Measurements from ENCODE around the gene NOL6. TPM values are rescaled to one million over a fixed set of nuclear protein-coding genes. Genes with fewer than 3 reads are reported as not detected.
A peak's percentile ranks its signal among the peaks of the same experiment; 100 is the strongest.

NOL6 gene
- total RNA-seq, 4 donors from 2014 or later = 13.0 to 32.3 (median 27.0) TPM

DNA sequence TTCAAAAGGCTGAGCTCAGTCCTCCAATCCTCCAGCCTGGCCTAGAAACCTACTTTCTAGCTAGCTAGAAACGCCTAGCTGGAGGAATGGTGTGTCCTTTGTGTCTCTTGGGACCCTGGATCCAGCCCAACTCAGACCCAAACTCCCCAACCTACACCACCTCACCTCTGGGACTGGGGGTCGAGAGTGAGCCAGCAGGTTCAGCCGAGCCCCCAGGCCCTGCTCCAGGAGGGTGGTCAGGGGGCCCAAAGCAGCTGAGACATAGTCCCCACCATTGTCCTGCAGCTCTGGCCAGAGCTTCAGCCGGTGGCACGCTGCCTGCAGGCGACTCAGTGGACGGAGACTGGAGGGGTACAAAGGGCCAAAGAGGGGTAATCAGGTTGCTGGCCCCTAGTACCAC lies 6.2 kb downstream of the NOL6 start:
- H3K4me3 ChIP-seq (replicated peaks in 1 of 3) = no peak overlapping the region
- H3K36me3 ChIP-seq = peaks cover 89 to 91% of the 10 kb centered on the region in 2 donors
- TF ChIP-seq, protein P1, sequence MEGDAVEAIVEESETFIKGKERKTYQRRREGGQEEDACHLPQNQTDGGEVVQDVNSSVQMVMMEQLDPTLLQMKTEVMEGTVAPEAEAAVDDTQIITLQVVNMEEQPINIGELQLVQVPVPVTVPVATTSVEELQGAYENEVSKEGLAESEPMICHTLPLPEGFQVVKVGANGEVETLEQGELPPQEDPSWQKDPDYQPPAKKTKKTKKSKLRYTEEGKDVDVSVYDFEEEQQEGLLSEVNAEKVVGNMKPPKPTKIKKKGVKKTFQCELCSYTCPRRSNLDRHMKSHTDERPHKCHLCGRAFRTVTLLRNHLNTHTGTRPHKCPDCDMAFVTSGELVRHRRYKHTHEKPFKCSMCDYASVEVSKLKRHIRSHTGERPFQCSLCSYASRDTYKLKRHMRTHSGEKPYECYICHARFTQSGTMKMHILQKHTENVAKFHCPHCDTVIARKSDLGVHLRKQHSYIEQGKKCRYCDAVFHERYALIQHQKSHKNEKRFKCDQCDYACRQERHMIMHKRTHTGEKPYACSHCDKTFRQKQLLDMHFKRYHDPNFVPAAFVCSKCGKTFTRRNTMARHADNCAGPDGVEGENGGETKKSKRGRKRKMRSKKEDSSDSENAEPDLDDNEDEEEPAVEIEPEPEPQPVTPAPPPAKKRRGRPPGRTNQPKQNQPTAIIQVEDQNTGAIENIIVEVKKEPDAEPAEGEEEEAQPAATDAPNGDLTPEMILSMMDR (IDR thresholded peaks at IDR 0.05) = no peak
- intact Hi-C loops (cut with DNase I) = loop anchor here (5.0 to 10.0 kb wide), 2 partner anchors 95 to 183 kb away; no protein-coding TSS in a partner anchor
- H3K9me3 ChIP-seq = no peaks in the 10 kb centered on the region
- DNase-seq = no peak
- H3K4me1 ChIP-seq = peaks cover 1 to 6% of the 10 kb centered on the region in 2 donors
- no peak overlapping the region for H3K27ac ChIP-seq
- WGBS, 2 donors = 100% methylated on average over 2 to 5 of the region's 7 CpGs
- H3K27me3 ChIP-seq = no peaks in the 10 kb centered on the region

DNA sequence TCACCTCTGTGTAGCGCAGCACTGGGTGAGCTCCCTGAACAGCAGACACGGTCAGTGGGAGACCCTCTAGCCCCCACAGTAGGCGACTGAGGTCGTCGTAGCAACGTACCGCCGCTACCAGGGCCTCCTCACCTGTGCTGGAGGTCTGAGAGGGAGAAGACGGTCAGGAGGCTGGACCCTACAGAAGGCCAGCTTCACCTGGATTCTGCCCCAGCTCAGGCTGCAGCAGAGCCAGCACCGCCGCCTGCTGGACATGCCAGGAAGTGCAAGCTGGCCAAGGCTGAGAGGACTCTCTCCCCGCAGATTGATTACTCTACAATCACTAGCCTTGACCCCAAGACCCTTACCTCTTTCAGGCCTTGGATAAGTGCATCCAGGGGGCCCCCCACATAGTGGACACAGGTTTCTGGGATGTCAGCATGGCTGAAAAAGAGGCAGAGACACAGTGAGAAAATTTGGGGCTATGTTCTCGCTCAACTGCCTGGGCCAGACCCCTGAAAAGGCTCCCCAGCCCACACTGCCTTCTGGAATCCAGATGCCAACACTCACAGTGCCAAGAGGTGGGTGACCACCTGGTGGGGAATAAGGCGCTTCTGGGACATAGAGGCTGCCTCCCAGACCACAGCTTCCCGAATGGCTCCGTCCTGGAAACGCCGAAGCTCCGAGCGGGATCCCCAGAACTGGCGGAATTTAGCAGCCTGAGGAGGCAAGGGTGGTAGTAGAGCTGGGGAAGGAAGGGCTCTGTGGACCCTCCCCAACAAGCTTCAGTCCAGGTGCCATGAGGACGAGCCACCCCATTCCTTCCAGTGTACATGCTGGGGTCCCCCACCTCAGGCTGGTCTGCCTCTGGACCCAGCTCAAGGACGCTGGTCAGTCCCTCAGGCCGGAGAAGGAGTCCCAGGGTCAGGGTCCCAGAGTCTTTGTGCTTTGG lies 6.9 kb downstream of the NOL6 start:
- H3K4me3 ChIP-seq (replicated peaks in 1 of 3) = no peak overlapping the region
- H3K27ac ChIP-seq = no peak overlapping the region
- intact Hi-C loops (cut with DNase I) = loop anchor here (5.0 to 10.0 kb wide), 2 partner anchors 95 to 182 kb away; no protein-coding TSS in a partner anchor
- no peaks in the 10 kb centered on the region for H3K27me3 ChIP-seq
- no peak for TF ChIP-seq POLR2A (IDR thresholded peaks at IDR 0.05)
- TF ChIP-seq, protein P1 (IDR thresholded peaks at IDR 0.05) = peak; percentile 79 to 95 (median 82)
- H3K36me3 ChIP-seq = peaks cover 93% of the 10 kb centered on the region in 2 donors
- peak; percentile 59 to 60 for DNase-seq
- H3K4me1 ChIP-seq = no peaks in the 10 kb centered on the region
- no peaks in the 10 kb centered on the region for H3K9me3 ChIP-seq
- 77 to 80% methylated on average over 13 to 22 of the region's 24 CpGs for whole genome bisulfite sequencing, 2 donors

DNA sequence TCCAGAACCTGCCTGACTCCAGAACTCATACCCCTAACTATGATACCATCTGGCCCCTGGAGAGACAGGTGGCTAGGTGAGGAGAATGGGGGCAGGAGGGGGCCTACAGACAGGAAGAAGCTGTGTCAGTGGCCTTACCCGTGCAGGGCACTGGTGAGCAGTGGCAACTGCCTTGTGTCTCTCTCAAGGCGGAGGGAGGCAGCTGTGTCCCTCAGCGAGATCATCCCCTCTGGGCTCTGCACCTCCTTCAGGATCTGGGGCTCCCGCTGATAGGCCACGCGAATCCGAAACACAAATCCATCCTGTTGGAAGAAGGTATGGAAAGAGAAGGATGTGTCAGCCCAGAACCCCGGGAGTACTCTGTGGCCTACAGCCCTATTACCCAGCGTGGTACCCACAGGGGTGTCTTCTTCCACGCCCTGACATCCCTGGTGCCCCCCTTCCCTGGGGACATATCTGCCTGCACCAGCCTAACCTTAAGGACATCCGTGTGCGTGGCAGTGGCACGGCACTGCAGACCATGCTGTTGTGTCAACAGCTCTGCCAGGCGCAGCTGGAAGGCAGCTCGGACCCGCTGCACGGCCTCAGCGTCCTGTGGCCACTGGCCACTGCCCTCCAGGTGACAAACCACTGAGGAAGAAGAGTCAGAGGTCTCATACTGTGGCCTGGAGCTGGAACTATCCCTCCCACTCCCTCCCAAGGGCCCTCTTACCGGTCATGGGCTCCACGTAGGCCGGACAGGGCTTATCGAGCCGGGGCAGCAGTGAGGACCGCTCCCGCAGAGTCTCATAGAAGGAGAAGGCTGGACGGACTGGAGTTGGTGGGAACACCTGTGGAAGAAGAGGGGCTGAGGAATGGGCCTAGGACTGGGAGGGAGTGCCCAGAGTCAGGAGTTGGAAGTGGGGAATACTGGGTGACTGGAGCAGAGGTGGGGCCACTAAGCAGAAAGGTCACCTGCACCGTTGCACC lies 7.8 kb downstream of the NOL6 start:
- Histone ChIP-seq H3K4me3 (replicated peaks in 1 of 3) (no peak overlapping the region), H3K9me3 (no peaks in the 10 kb centered on the region), H3K27me3 (no peaks in the 10 kb centered on the region), H3K36me3 (peaks cover 85 to 91% of the 10 kb centered on the region in 2 donors), H3K27ac (no peak overlapping the region), H3K4me1 (no peaks in the 10 kb centered on the region)
- intact Hi-C loops (cut with DNase I) = loop anchor here (5.0 to 10.0 kb wide), 2 partner anchors 94 to 181 kb away; no protein-coding TSS in a partner anchor
- no peak for TF ChIP-seq POLR2A (IDR thresholded peaks at IDR 0.05)
- TF ChIP-seq, protein P1 (IDR thresholded peaks at IDR 0.05) = no peak
- 92 to 96% methylated on average over 14 to 27 of the region's 27 CpGs for WGBS, 2 donors
- DNase-seq = no peak

DNA sequence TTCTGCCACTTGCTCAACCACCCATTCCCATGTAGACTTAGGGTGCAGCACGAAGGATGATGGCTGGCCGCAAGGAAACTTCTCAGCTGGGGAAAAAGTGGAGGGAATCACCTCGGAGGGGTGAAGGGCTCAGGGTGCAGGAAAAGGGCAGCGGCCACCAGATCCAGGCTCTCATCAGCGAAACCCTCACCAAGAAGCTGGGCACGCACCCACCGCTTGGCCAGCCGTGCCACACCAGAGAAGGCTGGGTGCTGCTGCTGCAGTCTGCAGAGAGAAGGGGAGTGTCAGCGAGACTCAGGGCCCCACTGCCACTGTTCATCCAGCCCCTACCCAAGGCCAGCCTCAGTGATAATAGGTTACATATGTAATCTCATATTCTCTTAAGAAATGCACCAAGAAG lies 8.6 kb downstream of the NOL6 start:
- peaks cover 80 to 83% of the 10 kb centered on the region in 2 donors for H3K36me3 ChIP-seq
- H3K27me3 ChIP-seq = no peaks in the 10 kb centered on the region
- DNase-seq = no peak
- intact Hi-C loops (cut with DNase I) = loop anchor here (5.0 to 10.0 kb wide), 2 partner anchors 93 to 180 kb away; no protein-coding TSS in a partner anchor
- H3K27ac ChIP-seq = no peak overlapping the region
- H3K4me3 ChIP-seq (replicated peaks in 1 of 3) = no peak overlapping the region
- 94 to 95% methylated on average over 9 of the region's 9 CpGs for WGBS, 2 donors
- TF ChIP-seq, protein P1 (IDR thresholded peaks at IDR 0.05) = no peak
- no peak for TF ChIP-seq POLR2A (IDR thresholded peaks at IDR 0.05)
- no peaks in the 10 kb centered on the region for H3K4me1 ChIP-seq
- H3K9me3 ChIP-seq = no peaks in the 10 kb centered on the region

Measured in thyroid gland (tissue), 4 donors.